DND-41 (cell line): ENCODE data around the gene ARSB.
"Not testable (repeated sequence)": the region's sequence is repeated elsewhere in the genome, so short reads cannot be mapped to it uniquely, and the experiment has no call there.

Experiments
- ATAC-seq: fragments of 200-7000 bp; cut with Tn5 transposase; 3 replicates; pipeline ENCODE4 v1.9.1; 2021; ENCODE audit warnings: low read depth; ENCODE audit not compliant: insufficient read depth
- DNase-seq: peaks from one replicate; pipeline ENCODE4 v3.0.0-alpha.2; 2020
- H2AFZ ChIP-seq: 2 replicates; pipeline ENCODE4 v1.6.0; 2012; ENCODE audit warnings: low read depth, low read length
- H3K27ac ChIP-seq: 2 replicates; pipeline ENCODE4 v1.5.1; 2012; ENCODE audit warnings: low read length, inconsistent platforms
- H3K27me3 ChIP-seq: fragments of 200-600 bp; sonication (generic); 2 replicates; pipeline ENCODE4 v1.6.0; 2012; ENCODE audit warnings: low read length, mild to moderate bottlenecking, inconsistent platforms; ENCODE audit not compliant: insufficient read depth, poor library complexity
- H3K36me3 ChIP-seq: 2 replicates; pipeline ENCODE4 v1.5.1; 2012; ENCODE audit warnings: low read length, inconsistent platforms; ENCODE audit not compliant: insufficient read depth
- H3K4me1 ChIP-seq: 2 replicates; pipeline ENCODE4 v1.5.1; 2012; ENCODE audit warnings: mild to moderate bottlenecking, low read length; ENCODE audit not compliant: insufficient read depth
- H3K4me2 ChIP-seq: 2 replicates; pipeline ENCODE4 v1.6.0; 2012; ENCODE audit warnings: mild to moderate bottlenecking, moderate library complexity, low read length, inconsistent platforms; ENCODE audit not compliant: insufficient read depth
- H3K4me3 ChIP-seq, 2 experiments: fragments of 200-600 bp in 1 of 2; shearing (Covaris generic) in 1 of 2; 2 replicates each; pipeline ENCODE4 v1.5.1; 2012 to 2016; ENCODE audit warnings: inconsistent platforms in 2 of 2, low read length in 2 of 2, mild to moderate bottlenecking in 2 of 2, low read depth in 1 of 2, moderate library complexity in 1 of 2
- H3K79me2 ChIP-seq: 2 replicates; pipeline ENCODE4 v1.6.0; 2012; ENCODE audit warnings: low read length, inconsistent platforms; ENCODE audit not compliant: insufficient read depth
- H3K9ac ChIP-seq: 2 replicates; pipeline ENCODE4 v1.6.0; 2012; ENCODE audit warnings: low read depth, mild to moderate bottlenecking, inconsistent platforms, low read length, moderate library complexity
- H3K9me3 ChIP-seq: 2 replicates; pipeline ENCODE4 v1.5.1; 2012; ENCODE audit warnings: low read length, moderate library complexity, mild to moderate bottlenecking, inconsistent platforms; ENCODE audit not compliant: insufficient read depth, severe bottlenecking
- H4K20me1 ChIP-seq: 2 replicates; pipeline ENCODE4 v1.6.0; 2012; ENCODE audit warnings: low read length; ENCODE audit not compliant: insufficient read depth
- EZH2 ChIP-seq: IDR thresholded peaks from 3 replicates; pipeline ENCODE4 v1.6.1; 2012; ENCODE audit warnings: borderline replicate concordance, low read depth, mild to moderate bottlenecking, moderate library complexity, low read length, inconsistent platforms; ENCODE audit not compliant: severe bottlenecking
- TF ChIP-seq, protein P1 (sequence below): IDR thresholded peaks from 2 replicates; pipeline ENCODE4 v1.5.1; 2012; ENCODE audit warnings: borderline replicate concordance, low read length, moderate library complexity, mild to moderate bottlenecking; ENCODE audit not compliant: poor library complexity, severe bottlenecking; ENCODE audit errors: extremely low read depth

ARSB gene

GRCh38 chr5:78765756-78766411 lies 219.2 kb downstream of the ARSB start:
- ATAC-seq (no peak), DNase-seq (no peak)
- TF ChIP-seq EZH2: no peak
- TF ChIP-seq, protein P1, sequence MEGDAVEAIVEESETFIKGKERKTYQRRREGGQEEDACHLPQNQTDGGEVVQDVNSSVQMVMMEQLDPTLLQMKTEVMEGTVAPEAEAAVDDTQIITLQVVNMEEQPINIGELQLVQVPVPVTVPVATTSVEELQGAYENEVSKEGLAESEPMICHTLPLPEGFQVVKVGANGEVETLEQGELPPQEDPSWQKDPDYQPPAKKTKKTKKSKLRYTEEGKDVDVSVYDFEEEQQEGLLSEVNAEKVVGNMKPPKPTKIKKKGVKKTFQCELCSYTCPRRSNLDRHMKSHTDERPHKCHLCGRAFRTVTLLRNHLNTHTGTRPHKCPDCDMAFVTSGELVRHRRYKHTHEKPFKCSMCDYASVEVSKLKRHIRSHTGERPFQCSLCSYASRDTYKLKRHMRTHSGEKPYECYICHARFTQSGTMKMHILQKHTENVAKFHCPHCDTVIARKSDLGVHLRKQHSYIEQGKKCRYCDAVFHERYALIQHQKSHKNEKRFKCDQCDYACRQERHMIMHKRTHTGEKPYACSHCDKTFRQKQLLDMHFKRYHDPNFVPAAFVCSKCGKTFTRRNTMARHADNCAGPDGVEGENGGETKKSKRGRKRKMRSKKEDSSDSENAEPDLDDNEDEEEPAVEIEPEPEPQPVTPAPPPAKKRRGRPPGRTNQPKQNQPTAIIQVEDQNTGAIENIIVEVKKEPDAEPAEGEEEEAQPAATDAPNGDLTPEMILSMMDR: no peak
- no peak overlapping the region for H3K9ac ChIP-seq
- no peak overlapping the region for H3K4me3 ChIP-seq
- H3K27ac ChIP-seq: no peak overlapping the region
- no peak overlapping the region for H2AFZ ChIP-seq
- H4K20me1 ChIP-seq: no peaks in the 10 kb centered on the region
- no peaks in the 10 kb centered on the region for H3K27me3 ChIP-seq
- H3K9me3 ChIP-seq: no peaks in the 10 kb centered on the region
- no peaks in the 10 kb centered on the region for H3K79me2 ChIP-seq
- no peak overlapping the region for H3K4me2 ChIP-seq
- no peaks in the 10 kb centered on the region for H3K4me1 ChIP-seq
- no peaks in the 10 kb centered on the region for H3K36me3 ChIP-seq

DNA sequence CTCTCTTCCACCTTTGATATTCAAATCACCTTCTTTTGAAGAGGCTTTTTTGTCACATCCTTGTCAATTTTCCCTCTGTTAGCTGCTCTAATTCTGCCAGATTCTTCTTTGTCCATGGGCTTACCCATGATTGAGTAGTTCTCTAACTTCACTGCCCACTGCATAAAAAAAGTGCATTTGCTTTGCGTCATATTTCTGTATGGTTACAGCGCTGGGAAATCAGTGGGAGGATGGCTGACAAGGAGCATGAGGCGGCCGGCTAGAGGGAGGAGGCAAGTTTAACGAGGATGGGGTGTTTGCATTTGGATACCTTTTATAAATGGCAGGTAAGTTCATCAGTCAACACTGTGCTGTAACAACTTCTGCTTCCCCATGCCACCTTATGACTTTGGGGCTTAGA lies 220.0 kb downstream of the ARSB start:
- DNase-seq: no peak
- no peak for ATAC-seq
- H3K27ac ChIP-seq: no peak overlapping the region
- H3K4me2 ChIP-seq: no peak overlapping the region
- no peak overlapping the region for H3K4me3 ChIP-seq
- H3K9ac ChIP-seq: no peak overlapping the region
- H3K27me3 ChIP-seq: no peaks in the 10 kb centered on the region
- no peak overlapping the region for H2AFZ ChIP-seq
- H3K36me3 ChIP-seq: no peaks in the 10 kb centered on the region
- H3K9me3 ChIP-seq: no peaks in the 10 kb centered on the region
- H3K4me1 ChIP-seq: no peaks in the 10 kb centered on the region
- no peaks in the 10 kb centered on the region for H3K79me2 ChIP-seq
- H4K20me1 ChIP-seq: no peaks in the 10 kb centered on the region
- TF ChIP-seq EZH2: no peak
- TF ChIP-seq, protein P1: no peak

DNA sequence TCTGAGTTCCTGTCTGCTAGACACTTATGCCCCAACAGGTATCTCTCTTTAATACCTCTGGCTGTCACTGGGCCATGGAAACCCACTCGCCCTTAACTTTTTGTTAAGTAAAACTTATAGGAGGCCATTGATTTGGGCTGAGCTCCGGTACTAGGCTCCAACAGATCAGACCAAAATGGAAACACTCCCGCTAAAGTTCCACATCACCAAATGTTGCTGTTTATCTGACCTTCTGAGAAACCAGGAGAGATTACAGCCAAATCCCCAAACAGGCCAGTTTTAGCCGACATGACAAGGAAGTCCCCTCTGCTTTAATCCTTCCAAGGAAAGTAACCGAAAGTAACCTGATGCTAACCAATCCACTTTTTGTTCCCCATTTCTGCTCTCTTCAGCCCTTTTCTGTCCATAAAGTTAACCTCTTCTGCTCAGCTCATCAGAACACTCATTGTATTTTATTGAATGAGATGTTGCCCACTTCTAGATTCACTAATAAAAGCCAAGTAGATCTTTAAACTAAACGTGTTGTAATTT lies 221.4 kb downstream of the ARSB start:
- no peak overlapping the region for H3K9ac ChIP-seq
- no peak for ATAC-seq

GRCh38 chr5:78762743-78763142 lies 222.4 kb downstream of the ARSB start:
- H3K4me2 ChIP-seq, ATAC-seq, H3K79me2 ChIP-seq, H3K36me3 ChIP-seq, H3K27me3 ChIP-seq, H3K27ac ChIP-seq, H2AFZ ChIP-seq, H3K9me3 ChIP-seq, H3K4me1 ChIP-seq, H3K9ac ChIP-seq, H3K4me3 ChIP-seq, H4K20me1 ChIP-seq, DNase-seq: not testable (repeated sequence)

More for the DNA sequence above, 221.4 kb downstream of the ARSB start:
- Histone ChIP-seq H3K4me1 (no peaks in the 10 kb centered on the region), H2AFZ (no peak overlapping the region), H4K20me1 (no peaks in the 10 kb centered on the region), H3K79me2 (no peaks in the 10 kb centered on the region), H3K36me3 (no peaks in the 10 kb centered on the region), H3K27ac (no peak overlapping the region), H3K4me3 (no peak overlapping the region), H3K9me3 (no peaks in the 10 kb centered on the region), H3K27me3 (no peaks in the 10 kb centered on the region), H3K4me2 (no peak overlapping the region)
- DNase-seq: no peak
- TF ChIP-seq, protein P1: no peak
- no peak for TF ChIP-seq EZH2
